Loucy (cell line): ENCODE data around the gene TEAD3.

Experiments used
- CTCF ChIP-seq: fragments of 200-600 bp; sonication (generic); conservative IDR thresholded peaks from 2 replicates; pipeline ENCODE4 v1.5.1; 2014; ENCODE audit warnings: mild to moderate bottlenecking, antibody characterized with exemption, low read length
- EZH2phosphoT487 ChIP-seq: fragments of 200-600 bp; IDR thresholded peaks from 2 replicates; pipeline ENCODE4 v1.6.1; 2018; ENCODE audit warnings: antibody characterized with exemption, mild to moderate bottlenecking, moderate library complexity, borderline replicate concordance

- TF ChIP-seq CTCF (no peak), EZH2phosphoT487 (no peak)
These were observed 68.3 kb downstream of the TEAD3 start for GRCh38 chr6:35428421-35429149.
